ENCODE data around the gene SULT1A3.
"Not testable (repeated sequence)": the region's sequence is repeated elsewhere in the genome, so short reads cannot be mapped to it uniquely, and the experiment has no call there.

- TF ChIP-seq CTCF (IDR thresholded peaks at IDR 0.05; ENCODE audit: insufficient read depth, low read length); POLR2AphosphoS5 (IDR thresholded peaks at IDR 0.05; ENCODE audit: low read depth); GABPA (IDR thresholded peaks at IDR 0.05; ENCODE audit: low read depth); REST (IDR thresholded peaks at IDR 0.05; ENCODE audit: insufficient replicate concordance, low read depth): not testable (repeated sequence)
Measured at GRCh38 chr16:30199608-30200343, 721 bp downstream of the SULT1A3 start.
